ENCODE results near the gene KLC1. TPM values are rescaled to one million over a fixed set of nuclear protein-coding genes. Genes with fewer than 3 reads are reported as not detected.

KLC1 gene
- total RNA-seq, 1 donor from 2014 or later: 368 TPM

DNA sequence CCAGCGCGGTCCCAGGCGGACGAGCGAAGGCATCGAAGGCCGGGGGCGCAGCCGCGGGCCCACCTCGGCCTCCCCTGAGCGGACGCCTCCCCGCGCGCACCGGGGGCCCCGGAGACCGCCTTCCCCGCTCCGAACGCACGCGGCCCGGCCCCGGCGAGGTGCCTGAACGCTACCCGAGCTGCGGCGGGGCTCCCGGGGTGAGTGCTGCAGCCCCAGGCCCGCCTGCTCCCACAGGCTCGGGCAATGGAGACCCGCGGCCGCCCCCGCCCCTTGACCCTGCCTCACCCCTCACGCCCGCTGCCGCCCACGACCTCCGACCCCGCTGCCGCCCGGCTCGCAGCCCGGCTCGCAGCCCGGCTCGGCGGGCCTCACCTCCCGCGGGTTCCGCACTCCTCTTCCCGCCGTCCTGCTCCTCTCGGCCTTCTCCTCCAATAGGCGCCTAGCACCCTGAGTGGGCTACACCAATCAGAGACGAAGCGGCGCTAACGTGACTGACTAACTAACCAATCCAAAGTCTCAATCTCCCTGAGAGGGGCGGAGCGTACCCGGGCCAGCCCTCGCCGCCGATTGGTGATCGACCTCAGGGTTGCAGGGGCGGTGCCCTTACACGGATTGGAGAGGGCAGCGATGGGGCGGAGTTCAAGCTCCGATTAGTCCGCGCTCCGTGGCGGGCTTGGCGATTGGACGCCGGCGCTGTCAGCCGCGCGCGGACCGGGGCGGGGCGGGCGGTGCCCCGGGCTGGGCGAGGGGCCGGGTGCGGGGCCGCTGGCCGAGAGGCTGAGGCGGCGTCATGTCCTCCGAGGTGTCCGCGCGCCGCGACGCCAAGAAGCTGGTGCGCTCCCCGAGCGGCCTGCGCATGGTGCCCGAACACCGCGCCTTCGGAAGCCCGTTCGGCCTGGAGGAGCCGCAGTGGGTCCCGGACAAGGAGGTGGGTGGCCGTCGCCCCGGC lies 86.3 kb downstream of the KLC1 start, which contains the start of the genes XRCC3 and ZFYVE21:
TSS of gene XRCC3 (minus strand) at position 400 of the 949 bp plus-strand sequence. CDS start 4,364 bp downstream, outside the sequence.
TSS of gene ZFYVE21 (plus strand) at position 759 of the 949 bp plus-strand sequence. CDS start at position 791, 32 bp downstream.
- peak; percentile 93 for DNase-seq (ENCODE audit: extremely low read depth, low read depth, low spot score)

DNA sequence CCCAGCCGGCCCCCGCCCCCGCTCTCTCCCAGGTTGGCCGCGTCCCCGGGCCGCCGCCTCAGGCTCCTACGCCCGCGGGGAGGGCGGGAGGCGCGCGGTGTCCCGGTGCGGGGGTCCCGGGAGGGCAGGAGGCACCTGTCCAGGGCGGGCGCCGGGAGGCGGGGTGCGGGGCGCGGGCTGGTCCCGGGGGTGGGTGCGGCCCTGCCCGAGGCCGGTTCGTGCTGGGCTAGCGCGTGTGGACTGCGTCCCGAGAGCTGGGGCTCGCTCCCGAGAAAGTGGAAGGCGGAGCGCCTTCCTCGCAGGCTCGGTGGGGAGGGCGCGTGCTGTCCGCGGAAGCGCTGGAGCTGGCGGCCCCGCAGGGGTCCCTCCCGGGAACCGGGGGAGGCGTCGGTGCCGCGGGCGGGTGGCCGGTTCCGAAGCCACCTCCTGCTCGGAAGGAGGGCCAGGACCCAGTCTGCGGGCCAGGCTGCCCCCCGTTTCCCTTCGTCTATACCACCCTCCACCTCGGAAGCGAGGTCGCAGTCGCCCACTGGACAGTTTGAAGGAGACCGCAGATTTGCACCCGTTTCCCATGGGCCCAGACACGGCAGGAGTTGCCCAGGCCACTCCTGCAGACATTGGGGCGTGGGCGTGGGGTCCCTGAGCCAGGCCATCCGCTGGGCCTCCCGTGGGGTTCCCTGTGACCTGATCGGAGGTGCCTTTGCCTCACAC lies 87.2 kb downstream of the KLC1 start:
- DNase-seq (ENCODE audit: extremely low read depth, low read depth, low spot score): no peak

- no peak for DNase-seq (ENCODE audit: extremely low read depth, low read depth, low spot score)
These were observed 87.9 kb downstream of the KLC1 start for GRCh38 chr14:103716899-103717411.

DNA sequence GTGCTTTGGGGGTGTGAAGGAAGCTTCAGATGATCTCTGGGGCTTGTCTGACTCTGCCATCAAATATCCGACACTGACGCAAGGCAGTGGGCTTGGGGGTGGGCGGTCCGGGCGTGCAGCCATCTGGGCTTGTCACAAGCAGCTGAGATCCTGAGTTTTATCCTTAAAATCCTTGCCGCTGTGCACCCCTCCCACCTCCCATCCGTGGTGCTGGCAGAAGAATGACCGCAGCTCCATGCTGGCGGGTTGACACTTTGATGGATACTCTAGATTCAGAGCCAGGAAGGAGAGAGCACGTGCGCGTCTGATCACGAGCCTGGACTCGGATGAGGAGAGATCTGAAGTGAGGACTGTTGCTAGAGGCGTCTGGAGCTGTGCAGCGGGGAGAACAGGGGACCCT lies 89.6 kb downstream of the KLC1 start:
- DNase-seq (ENCODE audit: extremely low read depth, low read depth, low spot score): no peak

DNA sequence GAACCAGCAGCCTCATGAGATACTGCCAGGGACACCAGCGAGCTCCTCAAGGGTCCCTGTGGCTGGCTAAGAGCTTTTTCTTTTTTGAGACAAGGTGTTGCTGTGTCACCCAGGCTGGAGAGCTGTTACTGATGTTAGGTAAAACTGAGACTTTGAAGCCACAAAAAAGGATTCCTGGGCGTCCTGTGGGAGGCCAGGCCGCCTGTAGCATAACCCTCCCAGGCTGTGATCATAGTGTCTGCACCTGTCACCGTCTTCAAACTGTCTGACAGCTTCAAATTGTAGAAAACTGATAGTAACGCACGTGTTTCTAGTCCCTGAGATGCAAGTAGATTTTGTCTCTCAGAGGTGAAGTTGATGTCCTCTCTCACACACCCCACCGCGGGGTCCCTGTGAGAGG lies 90.7 kb downstream of the KLC1 start:
- DNase-seq (ENCODE audit: extremely low read depth, low read depth, low spot score): no peak

DNA sequence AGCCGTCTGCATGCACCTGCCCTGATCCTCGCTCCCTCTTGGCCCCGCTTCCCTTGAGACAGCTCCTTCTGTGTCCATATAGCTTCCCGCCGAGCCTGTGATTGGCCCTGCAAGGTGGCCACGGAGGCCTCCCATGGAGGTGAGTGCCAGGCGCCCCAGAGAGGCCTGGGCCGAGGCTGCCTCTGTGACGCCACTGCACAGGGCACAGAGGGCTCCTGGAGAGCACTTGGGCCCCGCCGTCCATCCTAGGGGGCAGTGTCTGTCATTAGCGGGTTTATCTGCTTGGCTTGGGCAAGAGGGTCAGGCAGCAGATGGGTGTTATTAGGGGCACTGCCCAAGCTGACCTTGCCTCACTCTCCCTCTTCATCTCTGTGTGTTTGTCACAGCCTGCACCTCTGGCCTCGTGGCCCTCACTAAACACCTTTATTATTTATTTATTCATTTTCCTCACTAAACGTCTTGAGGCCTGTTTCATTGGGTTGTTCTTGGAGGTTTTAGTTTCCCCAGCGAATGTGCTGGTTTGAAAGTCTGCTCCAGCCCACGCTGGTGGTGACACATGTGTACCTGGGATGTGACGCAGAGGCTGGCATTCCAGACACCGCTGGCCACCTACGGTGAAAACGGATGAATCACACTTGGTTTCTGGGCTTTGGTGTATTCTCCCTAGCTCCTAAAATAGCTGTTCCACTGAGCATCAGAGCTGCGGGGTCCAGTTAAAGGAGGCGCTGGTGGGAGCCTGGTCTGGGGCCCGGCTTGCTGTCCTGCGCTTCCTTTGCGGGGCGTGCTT lies 92.5 kb downstream of the KLC1 start:
- no peak for DNase-seq (ENCODE audit: extremely low read depth, low read depth, low spot score)

DNA sequence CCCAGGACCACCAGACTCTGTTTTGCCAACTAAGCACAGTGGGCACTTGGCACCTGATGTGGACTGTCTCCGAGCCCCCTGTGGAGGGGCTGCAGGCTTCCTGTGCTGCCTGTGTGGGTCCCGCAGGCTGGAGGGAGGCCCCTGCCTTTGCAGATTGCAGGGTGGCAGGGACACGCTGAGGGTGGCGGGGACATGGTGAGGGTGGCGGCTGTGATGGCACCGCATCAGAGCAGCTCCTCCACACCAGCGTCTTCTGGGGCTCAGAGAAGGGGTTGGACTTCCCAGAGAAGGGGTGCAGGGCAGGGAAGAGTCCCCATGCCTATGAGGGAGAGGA lies 94.7 kb downstream of the KLC1 start:
- no peak for DNase-seq (ENCODE audit: extremely low read depth, low read depth, low spot score)

GRCh38 chr14:103724116-103724515 lies 95.1 kb downstream of the KLC1 start:
- no peak for DNase-seq (ENCODE audit: extremely low read depth, low read depth, low spot score)

DNA sequence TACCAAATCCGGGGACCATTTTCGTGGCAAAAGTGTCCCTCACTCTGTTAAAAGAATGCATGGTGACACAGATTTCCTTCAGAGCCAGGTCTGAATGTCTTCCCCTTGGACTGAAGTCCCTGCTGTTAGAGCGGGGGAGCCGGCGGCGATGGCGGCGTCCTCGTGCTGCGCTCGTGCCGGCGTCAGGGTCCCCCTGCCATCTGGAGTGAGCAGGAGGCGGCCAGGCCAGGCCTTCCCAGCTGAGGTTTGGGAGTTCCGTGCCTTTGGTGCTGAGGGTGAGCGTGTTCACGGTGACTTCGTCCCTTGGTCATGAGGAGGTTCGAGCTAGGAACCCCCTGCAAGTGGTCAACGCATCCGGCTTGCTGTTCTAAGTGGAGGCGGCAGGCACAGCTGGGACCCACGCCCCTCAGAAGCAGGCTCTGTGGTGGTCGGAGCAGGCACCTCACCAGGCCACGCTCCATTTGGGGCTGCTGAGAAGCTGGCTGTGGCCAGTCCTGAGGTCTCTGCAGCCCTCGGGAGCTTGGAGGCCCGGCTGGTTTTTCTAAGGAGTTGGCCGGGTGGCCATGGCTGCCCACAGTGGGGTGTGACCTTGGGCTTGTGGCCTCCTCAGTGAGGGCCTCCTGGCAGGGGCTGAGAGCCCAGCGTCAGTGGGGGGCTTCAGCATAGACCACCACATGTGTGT lies 96.1 kb downstream of the KLC1 start:
- DNase-seq (ENCODE audit: extremely low read depth, low read depth, low spot score): no peak

DNA sequence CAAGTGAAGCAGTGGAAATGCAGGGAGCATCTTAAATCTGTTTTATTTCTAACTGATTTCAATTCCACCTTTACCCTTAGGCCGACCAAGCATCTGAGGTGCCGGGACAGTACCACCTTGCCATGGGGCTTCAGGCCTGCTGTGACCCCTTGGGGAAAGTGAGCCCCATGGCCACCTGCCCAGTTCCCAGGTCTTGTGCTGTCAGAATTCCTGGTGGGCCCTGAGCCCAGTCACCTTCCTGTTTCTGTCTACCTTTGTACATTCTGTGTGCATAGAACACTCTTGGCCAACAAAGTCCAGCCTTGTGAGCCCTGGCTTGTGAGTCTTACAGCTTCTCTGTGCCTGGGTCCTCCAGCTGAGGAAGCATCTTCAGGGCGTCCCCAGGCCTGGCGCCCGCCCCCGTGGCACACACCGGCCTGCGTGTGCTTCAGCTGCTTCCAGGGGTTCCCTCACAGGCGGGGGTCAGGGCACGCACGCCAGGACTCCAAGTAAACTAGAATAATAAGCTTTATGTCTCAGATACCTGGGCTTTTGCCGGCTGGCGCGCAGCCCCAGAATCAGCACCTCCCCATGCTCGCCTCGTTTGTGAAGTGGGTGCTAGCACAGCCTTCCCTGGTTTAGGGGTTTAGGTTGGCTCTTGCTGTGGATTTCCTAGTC lies 96.9 kb downstream of the KLC1 start:
- no peak for DNase-seq (ENCODE audit: extremely low read depth, low read depth, low spot score)

GRCh38 chr14:103726474-103726873 lies 97.5 kb downstream of the KLC1 start:
- DNase-seq (ENCODE audit: extremely low read depth, low read depth, low spot score): no peak

DNA sequence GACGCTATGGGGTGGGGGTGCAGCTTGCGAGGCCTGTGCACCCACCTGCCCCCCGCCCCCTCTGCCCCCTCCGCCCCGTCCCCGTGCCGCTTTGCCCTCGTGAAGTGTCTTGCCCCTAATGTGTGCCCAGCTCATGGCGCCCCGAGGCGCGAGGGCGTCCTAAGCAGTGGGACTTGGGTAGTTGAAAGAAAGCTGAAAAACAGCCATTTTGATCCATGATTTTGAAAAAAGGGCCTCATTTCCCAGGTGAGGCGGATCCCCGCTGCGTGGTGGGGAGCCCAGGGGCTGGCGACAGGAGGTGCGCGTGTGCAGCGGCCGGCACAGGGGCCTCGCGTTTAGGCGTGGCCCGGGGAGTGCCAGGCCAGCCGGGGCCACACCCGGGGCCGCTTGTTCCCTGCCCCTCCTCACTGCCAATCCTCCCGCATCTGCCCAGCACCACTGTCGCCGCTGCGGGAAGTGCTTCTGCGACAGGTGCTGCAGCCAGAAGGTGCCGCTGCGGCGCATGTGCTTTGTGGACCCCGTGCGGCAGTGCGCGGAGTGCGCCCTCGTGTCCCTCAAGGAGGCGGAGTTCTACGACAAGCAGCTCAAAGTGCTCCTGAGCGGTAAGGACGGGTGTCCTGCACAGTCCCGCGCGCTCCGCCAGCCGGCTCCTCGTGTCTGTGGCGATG lies 98.4 kb downstream of the KLC1 start:
- DNase-seq (ENCODE audit: extremely low read depth, low read depth, low spot score): no peak

GRCh38 chr14:103728141-103728540 lies 99.1 kb downstream of the KLC1 start:
- no peak for DNase-seq (ENCODE audit: extremely low read depth, low read depth, low spot score)

DNA sequence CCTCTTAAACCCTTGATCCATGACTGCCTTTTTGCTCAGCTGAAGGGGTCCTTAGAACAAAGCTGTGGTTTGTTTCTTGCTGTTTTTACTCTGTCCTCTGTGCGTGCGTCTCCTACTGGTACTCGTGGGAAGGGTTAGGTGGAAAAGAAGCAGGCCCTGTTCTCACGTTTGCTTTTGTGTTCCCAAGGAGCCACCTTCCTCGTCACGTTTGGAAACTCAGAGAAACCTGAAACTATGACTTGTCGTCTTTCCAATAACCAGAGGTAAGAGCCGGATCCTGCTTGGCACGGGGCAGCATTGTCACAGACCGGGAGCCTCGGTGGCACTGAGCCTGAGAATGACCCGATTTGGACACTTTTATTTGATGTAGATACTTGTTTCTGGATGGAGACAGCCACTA lies 99.7 kb downstream of the KLC1 start:
- DNase-seq (ENCODE audit: extremely low read depth, low read depth, low spot score): no peak

DNA sequence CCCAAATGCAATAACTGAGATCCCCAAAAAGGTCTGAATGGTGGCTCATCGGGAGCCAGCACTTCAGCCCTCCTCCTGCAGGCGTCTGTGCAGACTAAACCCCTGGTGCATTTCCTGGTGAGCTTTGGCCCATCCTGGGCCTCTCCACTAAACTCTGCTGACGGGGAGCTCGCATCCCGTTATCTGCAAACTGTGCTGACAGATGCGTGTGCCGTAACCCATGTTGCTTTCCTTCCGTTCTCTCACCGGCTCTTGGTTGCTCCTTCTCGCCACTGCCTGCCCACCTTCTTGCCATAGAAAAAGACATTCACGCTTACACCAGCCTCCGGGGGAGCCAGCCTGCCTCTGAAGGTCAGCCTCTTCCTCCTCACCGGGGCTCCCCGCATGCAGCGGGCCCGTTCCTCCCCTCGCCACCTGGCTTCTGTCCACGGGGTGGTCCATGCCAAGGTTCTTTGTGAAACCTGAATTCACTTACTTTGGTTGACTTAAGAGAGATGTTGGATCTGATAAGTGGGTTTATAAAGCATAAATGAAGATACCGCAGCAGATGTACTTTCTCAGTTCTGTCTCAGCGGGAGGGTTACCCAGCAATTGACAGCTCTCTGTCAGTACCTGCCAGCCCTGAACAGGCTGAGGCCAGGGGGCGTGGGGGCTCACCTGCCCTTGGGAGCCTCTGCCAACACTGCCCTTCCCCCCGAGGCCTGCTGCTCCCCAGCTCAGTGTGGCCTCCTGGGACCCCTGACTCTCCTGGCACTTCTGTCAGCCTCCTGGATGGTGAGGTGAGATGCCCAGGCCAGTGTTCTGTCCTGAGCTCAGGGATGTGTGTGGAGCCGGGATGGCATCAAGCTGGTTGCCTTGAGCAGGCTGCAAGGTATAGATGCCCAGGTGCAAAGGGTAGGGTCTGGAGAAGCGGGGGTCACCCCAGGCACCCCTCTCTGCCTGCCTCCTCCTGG lies 100.8 kb downstream of the KLC1 start:
- DNase-seq (ENCODE audit: extremely low read depth, low read depth, low spot score): no peak

GRCh38 chr14:103730490-103731035 lies 101.6 kb downstream of the KLC1 start:
- no peak for DNase-seq (ENCODE audit: extremely low read depth, low read depth, low spot score)

DNA sequence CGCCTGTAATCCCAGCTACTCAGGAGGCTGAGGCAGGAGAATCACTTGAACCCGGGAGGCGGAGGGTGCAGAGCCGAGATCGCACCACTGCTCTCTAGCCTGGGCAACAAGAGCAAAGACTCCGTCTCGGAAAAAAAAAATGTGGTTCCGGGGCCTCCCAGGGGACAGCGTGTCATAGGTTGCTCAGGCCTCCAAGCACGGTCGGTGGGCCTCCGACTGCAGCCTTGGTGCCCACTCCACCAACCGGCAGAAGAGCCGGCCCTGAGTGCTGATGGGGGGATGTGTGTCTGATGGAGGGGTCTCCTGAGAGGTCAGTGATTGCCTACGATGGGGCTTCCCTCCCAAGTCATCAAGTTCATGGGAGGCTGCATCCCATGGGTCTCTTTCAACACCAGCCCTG lies 102.5 kb downstream of the KLC1 start:
- DNase-seq (ENCODE audit: extremely low read depth, low read depth, low spot score): no peak

Data from glomerular endothelial cell (primary cell).